Neuron (in vitro differentiated cells): ENCODE measurements around the gene LCE4A.

Experiments used
- H2AFZ ChIP-seq: one replicate; pipeline ENCODE4 v1.6.1; 2013; ENCODE audit warnings: low read depth, mild to moderate bottlenecking, inconsistent platforms, low read length, moderate library complexity
- H3K27me3 ChIP-seq: one replicate; pipeline ENCODE4 v1.6.1; 2013; ENCODE audit warnings: low read length; ENCODE audit not compliant: insufficient read depth
- H3K36me3 ChIP-seq: one replicate; pipeline ENCODE4 v1.6.1; 2013; ENCODE audit warnings: low read length; ENCODE audit not compliant: insufficient read depth
- H3K4me1 ChIP-seq: one replicate; pipeline ENCODE4 v1.6.1; 2013; ENCODE audit warnings: low read length; ENCODE audit not compliant: insufficient read depth
- H3K4me3 ChIP-seq: 2 replicates; pipeline ENCODE4 v1.5.1; 2013; ENCODE audit warnings: mild to moderate bottlenecking, low read length, moderate library complexity
- H3K9me3 ChIP-seq: one replicate; pipeline ENCODE4 v1.6.1; 2013; ENCODE audit warnings: low read length

LCE4A gene

DNA sequence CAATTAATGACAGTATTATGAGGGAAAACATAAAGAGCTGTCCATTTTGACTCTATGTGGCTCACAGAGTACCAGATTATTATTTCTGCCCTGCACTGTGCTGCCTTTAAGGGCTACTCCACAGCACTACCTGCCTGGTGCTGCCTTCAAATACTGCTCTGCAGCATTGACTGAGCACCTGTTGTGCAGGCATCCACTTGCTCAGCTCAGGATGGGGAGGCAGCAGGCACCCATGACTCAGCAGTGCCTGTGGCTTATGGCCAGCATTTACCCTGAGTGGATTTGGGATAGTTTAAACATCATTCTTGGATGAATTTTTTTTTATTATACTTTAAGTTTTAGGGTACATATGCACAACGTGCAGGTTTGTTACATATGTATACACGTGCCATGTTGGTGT lies 48.9 kb downstream of the LCE4A start:
- Histone ChIP-seq H2AFZ (no peak overlapping the region), H3K4me3 (no peak overlapping the region), H3K27me3 (peaks cover 3% of the 10 kb centered on the region), H3K4me1 (no peaks in the 10 kb centered on the region), H3K36me3 (no peaks in the 10 kb centered on the region), H3K9me3 (no peaks in the 10 kb centered on the region)

DNA sequence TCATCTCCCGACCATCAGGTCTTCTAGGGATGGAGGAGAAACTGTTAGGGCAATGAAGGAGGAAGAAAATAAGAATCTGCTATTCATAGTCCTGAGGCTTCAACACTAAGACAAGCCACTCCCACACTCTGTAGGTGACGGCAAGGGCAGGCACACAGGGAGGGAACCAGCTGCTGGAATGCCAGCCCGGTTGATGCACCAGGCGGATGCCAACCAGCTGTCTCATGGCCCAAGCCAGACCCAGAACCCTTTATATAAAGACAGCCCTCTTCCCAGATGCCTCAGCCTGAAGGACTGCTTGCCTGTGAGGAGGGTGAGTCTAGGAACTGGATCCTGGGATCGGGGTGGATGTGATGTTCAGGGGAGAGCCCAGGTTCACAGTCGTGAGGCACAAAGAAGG lies 49.8 kb downstream of the LCE4A start, which contains the start of gene KPRP:
KPRP (plus strand) TSS at position 279 of the 400 bp plus-strand sequence. CDS start 1,564 bp downstream, outside the sequence.
- Histone ChIP-seq H3K9me3 (no peaks in the 10 kb centered on the region), H3K36me3 (no peaks in the 10 kb centered on the region), H2AFZ (no peak within 1 kb of the TSS), H3K27me3 (peaks cover 3% of the 10 kb centered on the region), H3K4me1 (no peaks in the 10 kb centered on the region), H3K4me3 (no peak within 1 kb of the TSS)

DNA sequence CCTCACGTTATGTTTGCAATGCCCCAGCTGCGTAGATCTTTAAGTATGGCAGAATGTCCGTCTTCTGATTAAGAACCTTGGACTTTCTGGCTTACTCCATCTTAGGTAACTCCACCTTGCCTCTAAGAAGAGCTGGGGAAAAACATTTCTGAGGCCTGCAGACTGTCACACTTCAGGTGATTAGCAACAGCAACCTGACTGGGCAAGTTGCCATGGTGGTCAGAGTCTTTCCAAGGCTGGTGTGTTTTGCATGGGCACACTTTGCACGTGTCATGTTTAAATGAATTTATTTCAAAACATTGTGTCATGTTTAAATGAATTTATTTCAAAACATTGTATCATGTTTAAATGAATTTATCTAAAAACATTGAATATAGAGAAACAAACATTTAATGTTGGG lies 50.7 kb downstream of the LCE4A start:
- Histone ChIP-seq H3K36me3 (no peaks in the 10 kb centered on the region), H3K4me3 (no peak overlapping the region), H3K27me3 (peaks cover 3% of the 10 kb centered on the region), H3K4me1 (no peaks in the 10 kb centered on the region), H3K9me3 (no peaks in the 10 kb centered on the region), H2AFZ (no peak overlapping the region)
